Measurements from ENCODE around the gene ZFYVE9.

DNA sequence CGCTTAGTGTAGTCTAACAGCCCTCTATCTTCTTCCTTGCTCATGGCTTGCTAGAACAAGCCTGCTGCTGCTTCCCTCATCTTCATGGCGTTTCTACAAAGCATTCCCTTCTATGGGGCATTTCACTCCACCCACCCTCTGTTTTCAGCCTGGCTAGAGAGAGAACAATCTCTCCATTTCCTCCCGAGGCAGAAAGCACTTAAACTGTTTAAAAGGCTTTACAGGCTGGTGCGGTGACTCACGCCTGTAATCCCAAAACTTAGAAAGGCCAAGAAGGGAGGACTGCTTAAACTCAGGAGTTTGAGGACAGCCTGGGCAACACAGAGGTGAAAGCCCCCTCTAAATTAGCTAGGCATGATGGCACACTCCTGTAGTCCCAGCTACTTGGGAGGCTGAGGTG is 244.6 kb downstream of the ZFYVE9 start:
- TF ChIP-seq EP300 (conservative IDR thresholded peaks at IDR 0.05; ENCODE audit: poor library complexity, severe bottlenecking): no peak
- TF ChIP-seq, protein P1, sequence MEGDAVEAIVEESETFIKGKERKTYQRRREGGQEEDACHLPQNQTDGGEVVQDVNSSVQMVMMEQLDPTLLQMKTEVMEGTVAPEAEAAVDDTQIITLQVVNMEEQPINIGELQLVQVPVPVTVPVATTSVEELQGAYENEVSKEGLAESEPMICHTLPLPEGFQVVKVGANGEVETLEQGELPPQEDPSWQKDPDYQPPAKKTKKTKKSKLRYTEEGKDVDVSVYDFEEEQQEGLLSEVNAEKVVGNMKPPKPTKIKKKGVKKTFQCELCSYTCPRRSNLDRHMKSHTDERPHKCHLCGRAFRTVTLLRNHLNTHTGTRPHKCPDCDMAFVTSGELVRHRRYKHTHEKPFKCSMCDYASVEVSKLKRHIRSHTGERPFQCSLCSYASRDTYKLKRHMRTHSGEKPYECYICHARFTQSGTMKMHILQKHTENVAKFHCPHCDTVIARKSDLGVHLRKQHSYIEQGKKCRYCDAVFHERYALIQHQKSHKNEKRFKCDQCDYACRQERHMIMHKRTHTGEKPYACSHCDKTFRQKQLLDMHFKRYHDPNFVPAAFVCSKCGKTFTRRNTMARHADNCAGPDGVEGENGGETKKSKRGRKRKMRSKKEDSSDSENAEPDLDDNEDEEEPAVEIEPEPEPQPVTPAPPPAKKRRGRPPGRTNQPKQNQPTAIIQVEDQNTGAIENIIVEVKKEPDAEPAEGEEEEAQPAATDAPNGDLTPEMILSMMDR (IDR thresholded peaks at IDR 0.05; ENCODE audit: poor library complexity, severe bottlenecking): no peak
- no peak for TF ChIP-seq MXI1 (conservative IDR thresholded peaks at IDR 0.05; ENCODE audit: poor library complexity, severe bottlenecking)
- no peak for TF ChIP-seq RAD21 (conservative IDR thresholded peaks at IDR 0.05)
- TF ChIP-seq REST (IDR thresholded peaks at IDR 0.05; ENCODE audit: borderline replicate concordance): no peak
- no peak for TF ChIP-seq POLR2AphosphoS5 (IDR thresholded peaks at IDR 0.05)
- TF ChIP-seq TAF1 (IDR thresholded peaks at IDR 0.05; ENCODE audit: low read depth): no peak
- TF ChIP-seq EZH2 (IDR thresholded peaks at IDR 0.05; ENCODE audit: borderline replicate concordance, insufficient read depth, low read length, poor library complexity, severe bottlenecking): no peak
- TF ChIP-seq SMC3 (conservative IDR thresholded peaks at IDR 0.05; ENCODE audit: poor library complexity): no peak
